ENCODE results near the gene RALGAPA1.

DNA sequence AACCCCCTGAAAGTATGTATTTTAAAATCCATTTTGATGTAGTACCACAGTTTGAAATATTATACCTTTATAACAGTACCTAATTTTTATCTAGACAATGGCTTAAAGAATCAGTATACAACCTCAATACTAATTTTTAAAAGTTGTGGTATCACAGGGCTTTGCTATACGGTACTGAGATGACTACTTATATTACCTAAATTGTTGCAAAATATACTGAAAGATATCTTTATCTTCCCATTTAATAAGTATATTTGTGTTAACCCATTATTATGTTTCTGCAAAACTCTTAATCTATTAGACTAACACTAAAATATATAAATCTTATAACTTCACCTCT is 67.1 kb downstream of the RALGAPA1 start:
- TF ChIP-seq, protein P1, sequence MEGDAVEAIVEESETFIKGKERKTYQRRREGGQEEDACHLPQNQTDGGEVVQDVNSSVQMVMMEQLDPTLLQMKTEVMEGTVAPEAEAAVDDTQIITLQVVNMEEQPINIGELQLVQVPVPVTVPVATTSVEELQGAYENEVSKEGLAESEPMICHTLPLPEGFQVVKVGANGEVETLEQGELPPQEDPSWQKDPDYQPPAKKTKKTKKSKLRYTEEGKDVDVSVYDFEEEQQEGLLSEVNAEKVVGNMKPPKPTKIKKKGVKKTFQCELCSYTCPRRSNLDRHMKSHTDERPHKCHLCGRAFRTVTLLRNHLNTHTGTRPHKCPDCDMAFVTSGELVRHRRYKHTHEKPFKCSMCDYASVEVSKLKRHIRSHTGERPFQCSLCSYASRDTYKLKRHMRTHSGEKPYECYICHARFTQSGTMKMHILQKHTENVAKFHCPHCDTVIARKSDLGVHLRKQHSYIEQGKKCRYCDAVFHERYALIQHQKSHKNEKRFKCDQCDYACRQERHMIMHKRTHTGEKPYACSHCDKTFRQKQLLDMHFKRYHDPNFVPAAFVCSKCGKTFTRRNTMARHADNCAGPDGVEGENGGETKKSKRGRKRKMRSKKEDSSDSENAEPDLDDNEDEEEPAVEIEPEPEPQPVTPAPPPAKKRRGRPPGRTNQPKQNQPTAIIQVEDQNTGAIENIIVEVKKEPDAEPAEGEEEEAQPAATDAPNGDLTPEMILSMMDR (IDR thresholded peaks at IDR 0.05; ENCODE audit: low read length), result no peak
- no peak for TF ChIP-seq EZH2 (IDR thresholded peaks at IDR 0.05; ENCODE audit: borderline replicate concordance, low read length)
